Vagina (tissue), 2 donors: ENCODE results near the gene FBXW10. TPM values are rescaled to one million over a fixed set of nuclear protein-coding genes. Genes with fewer than 3 reads are reported as not detected.
A peak's percentile ranks its signal among the peaks of the same experiment; 100 is the strongest.
"Not testable (repeated sequence)": the region's sequence is repeated elsewhere in the genome, so short reads cannot be mapped to it uniquely, and the experiment has no call there.

Source experiments
- DNase-seq, 2 donors: peaks; one replicate each; pipeline ENCODE4 v3.0.0-alpha.2; 2017; ENCODE audit errors: extremely low spot score in 2 of 2
- H3K27ac ChIP-seq: fragments of 200-600 bp; sonication (generic); one replicate; pipeline ENCODE4 v1.5.1; 2019
- H3K27me3 ChIP-seq: fragments of 200-600 bp; sonication (generic); one replicate; pipeline ENCODE4 v1.5.1; 2019
- H3K36me3 ChIP-seq, 2 donors: fragments of 200-600 bp; sonication (generic); one replicate each; pipeline ENCODE4 v1.5.1; 2017 to 2019
- H3K4me1 ChIP-seq: fragments of 200-600 bp; sonication (generic); one replicate; pipeline ENCODE4 v1.5.1; 2019
- H3K4me3 ChIP-seq, 2 donors: fragments of 200-600 bp; sonication (generic); 1 replicate in 1 of 2; 2 replicates in 1 of 2; pipeline ENCODE4 v1.5.1; 2016 to 2019
- H3K9me3 ChIP-seq: fragments of 200-600 bp; sonication (generic); one replicate; pipeline ENCODE4 v1.5.1; 2019
- intact Hi-C: fragments of 100-400 bp; cut with DNase I; formaldehyde crosslinking; loops from one replicate; pipeline ENCODE4 v1.15.1; 2023
- small RNA-seq: library from RNA; depleted of rRNA; stranded (forward); fragments of <200 nt; gene quantifications from one replicate; pipeline ENCODE3, GENCODE V24; 2016
- total RNA-seq: library from RNA; depleted of rRNA; stranded (reverse); fragments of >200 nt; gene quantifications from one replicate; pipeline ENCODE4 v1.2.3, GENCODE V29; 2016
- TF ChIP-seq, protein P1 (sequence below), 3 experiments: fragments of 450-650 bp in 2 of 3; fragments of 200-600 bp in 1 of 3; sonication (generic) in 1 of 3; IDR thresholded peaks; one replicate each; pipeline ENCODE4 v1.5.1; 2017 to 2019; ENCODE audit warnings: antibody characterized with exemption in 3 of 3, mild to moderate bottlenecking in 2 of 3, moderate library complexity in 2 of 3

Gene FBXW10
- total RNA-seq, 1 donor from 2014 or later = 0.25 TPM

DNA sequence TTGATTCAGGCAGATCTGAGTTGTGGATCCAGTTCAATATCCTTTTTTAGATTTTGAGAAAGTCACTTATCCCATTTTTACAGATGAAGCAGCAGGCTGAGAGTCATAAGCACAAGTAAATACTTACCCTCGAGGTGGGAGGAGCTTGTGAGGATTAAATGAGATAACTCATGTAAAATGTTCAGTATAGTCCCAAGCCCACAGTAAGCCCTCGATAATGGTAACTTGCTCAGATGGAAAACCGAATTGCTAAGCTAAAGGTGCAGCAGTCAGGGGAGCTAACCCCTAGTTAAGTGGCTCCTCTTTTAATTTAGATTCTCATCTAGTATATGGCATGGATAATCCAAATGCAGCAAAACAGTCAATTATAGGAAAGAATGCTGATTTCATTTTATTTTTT, 72.1 kb downstream of the FBXW10 start:
- H3K9me3 ChIP-seq, intact Hi-C loops, H3K4me3 ChIP-seq, H3K4me1 ChIP-seq, DNase-seq, H3K36me3 ChIP-seq, H3K27me3 ChIP-seq, H3K27ac ChIP-seq: not testable (repeated sequence)

DNA sequence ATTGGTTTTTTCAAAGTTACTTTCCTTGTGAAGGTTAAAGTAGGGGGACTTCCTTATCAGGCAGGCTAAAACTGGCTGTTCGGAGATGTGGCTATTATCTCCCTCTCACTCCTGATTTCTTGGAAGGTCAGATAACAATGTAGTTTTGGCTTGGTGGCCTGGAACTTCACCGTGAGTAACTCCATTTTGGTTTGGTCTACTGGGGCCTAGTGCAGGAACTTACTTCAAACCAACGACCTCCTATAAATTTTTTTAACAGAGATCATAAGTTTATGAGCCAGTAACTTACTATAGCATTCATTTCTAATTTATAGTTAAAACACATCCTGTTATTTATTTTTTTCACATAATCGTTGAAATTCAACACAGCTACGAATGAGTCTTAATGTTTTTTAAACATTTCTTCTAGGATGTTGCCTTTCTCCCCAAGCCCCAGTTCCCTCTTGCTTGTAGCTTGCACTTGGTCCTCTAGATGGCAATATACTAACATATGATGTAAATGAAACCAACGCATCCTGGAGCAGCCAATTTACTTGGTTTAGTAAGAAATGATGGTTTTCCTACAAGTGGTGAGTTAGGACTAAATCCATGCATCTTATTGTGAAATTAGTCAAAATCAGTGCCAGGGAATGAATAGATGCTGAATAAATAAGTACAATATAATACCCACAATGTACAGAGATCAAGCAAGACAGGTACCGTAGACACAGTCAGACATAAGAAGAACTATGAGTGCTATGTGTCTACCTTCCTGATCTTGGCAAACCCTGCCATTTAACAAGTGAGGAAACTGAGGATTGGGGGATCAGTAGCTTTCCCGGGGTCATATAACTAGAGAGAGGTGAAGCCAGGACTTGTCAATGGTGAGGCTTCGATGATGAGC, 72.9 kb downstream of the FBXW10 start:
- DNase-seq, H3K4me3 ChIP-seq, H3K27ac ChIP-seq, intact Hi-C loops, H3K27me3 ChIP-seq, H3K36me3 ChIP-seq, H3K4me1 ChIP-seq, H3K9me3 ChIP-seq: not testable (repeated sequence)
- TF ChIP-seq, protein P1, sequence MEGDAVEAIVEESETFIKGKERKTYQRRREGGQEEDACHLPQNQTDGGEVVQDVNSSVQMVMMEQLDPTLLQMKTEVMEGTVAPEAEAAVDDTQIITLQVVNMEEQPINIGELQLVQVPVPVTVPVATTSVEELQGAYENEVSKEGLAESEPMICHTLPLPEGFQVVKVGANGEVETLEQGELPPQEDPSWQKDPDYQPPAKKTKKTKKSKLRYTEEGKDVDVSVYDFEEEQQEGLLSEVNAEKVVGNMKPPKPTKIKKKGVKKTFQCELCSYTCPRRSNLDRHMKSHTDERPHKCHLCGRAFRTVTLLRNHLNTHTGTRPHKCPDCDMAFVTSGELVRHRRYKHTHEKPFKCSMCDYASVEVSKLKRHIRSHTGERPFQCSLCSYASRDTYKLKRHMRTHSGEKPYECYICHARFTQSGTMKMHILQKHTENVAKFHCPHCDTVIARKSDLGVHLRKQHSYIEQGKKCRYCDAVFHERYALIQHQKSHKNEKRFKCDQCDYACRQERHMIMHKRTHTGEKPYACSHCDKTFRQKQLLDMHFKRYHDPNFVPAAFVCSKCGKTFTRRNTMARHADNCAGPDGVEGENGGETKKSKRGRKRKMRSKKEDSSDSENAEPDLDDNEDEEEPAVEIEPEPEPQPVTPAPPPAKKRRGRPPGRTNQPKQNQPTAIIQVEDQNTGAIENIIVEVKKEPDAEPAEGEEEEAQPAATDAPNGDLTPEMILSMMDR (IDR thresholded peaks at IDR 0.05) = peak; percentile 17 to 40 (median 26)

DNA sequence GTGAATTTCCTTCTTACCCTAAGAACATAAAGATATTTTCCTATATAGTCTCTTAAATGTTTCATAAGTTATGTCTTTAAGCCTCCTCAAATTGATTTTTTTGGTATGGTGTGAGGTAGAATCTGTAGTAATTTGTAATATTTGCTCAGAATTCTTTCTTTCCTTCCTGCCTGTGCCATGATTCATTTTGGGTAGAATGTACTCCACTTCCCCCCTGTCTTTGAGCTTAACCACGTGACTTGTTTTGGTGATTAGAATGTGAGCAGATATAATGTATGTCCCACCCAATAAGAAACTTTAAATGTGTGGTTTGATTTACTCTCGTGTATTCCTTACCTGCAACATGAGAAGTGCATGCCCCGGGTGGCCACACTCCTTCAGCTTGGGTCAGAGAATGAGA, 77.6 kb downstream of the FBXW10 start:
- H3K36me3 ChIP-seq, intact Hi-C loops: not testable (repeated sequence)

DNA sequence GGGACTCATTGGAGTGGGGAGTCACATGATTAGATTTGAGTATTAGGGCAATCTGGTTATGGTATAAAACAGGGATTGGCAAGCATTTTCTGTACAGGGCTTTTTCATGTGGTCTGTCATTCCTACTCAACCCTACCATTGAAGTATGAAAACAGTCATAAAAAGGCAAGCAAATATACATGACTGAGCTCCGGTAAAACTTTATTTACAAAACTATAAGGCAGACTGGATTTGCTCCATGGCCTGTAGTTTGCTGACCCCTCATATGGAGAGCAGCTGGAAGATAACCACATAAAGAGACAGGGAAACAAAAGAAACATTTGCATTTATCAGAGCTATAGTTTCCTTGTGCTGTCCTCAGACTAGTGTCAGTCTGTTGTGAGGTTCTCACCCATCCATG, 83.8 kb downstream of the FBXW10 start:
- H3K27me3 ChIP-seq, H3K4me1 ChIP-seq, H3K36me3 ChIP-seq, intact Hi-C loops, DNase-seq, H3K27ac ChIP-seq, H3K9me3 ChIP-seq, H3K4me3 ChIP-seq: not testable (repeated sequence)

More for the DNA sequence above, 77.6 kb downstream of the FBXW10 start:
- not testable (repeated sequence) for DNase-seq, H3K9me3 ChIP-seq, H3K27me3 ChIP-seq, H3K27ac ChIP-seq, H3K4me1 ChIP-seq, H3K4me3 ChIP-seq

Small RNAs within 50 kb of the gene (small RNA-seq; reads per million reads assigned to genes)
- not detected for gene AC026271.4

Other genes with a start within 250 kb of the FBXW10 start
- not detected for gene TBC1D28, start 99.7 kb upstream of the FBXW10 start, total RNA-seq
- 13.3 TPM for gene FOXO3B, start 61.7 kb upstream of the FBXW10 start, total RNA-seq
- 21.6 TPM for gene TVP23B, start 37.1 kb downstream of the FBXW10 start, total RNA-seq
- gene PRPSAP2, start 114.1 kb downstream of the FBXW10 start, total RNA-seq = 28.0 TPM
- not detected for gene SLC5A10, start 208.1 kb downstream of the FBXW10 start, total RNA-seq